Brain microvascular endothelial cell (primary cell): Measurements from ENCODE around the gene GPR37.

Experiments
- DNase-seq: peaks from one replicate; pipeline ENCODE4 v3.0.0-alpha.2; 2020
- H3K27ac ChIP-seq: fragments of 250-450 bp; sonication (Bioruptor Pico); 2 replicates; pipeline ENCODE4 v1.5.1; 2020; ENCODE audit warnings: mild to moderate bottlenecking, moderate library complexity
- H3K27me3 ChIP-seq: fragments of 250-450 bp; sonication (Bioruptor Pico); replicated peaks from 2 replicates; pipeline ENCODE4 v1.5.1; 2020; ENCODE audit warnings: mild to moderate bottlenecking
- H3K36me3 ChIP-seq: fragments of 250-450 bp; sonication (Bioruptor Pico); replicated peaks from 2 replicates; pipeline ENCODE4 v1.5.1; 2020; ENCODE audit warnings: mild to moderate bottlenecking
- H3K4me3 ChIP-seq: 2 replicates; pipeline ENCODE4 v1.5.1; 2011; ENCODE audit warnings: low read depth, mild to moderate bottlenecking, control low read depth, low read length, moderate library complexity
- CTCF ChIP-seq: IDR thresholded peaks from 2 replicates; pipeline ENCODE4 v1.5.1; 2011; ENCODE audit warnings: low read depth, mild to moderate bottlenecking, moderate library complexity, low read length, control low read depth, inconsistent platforms; ENCODE audit errors: missing control alignments
- in situ Hi-C: cut with HindIII; loops from 2 replicates; pipeline ENCODE4 v1.10.0; 2017; ENCODE audit warnings: low sequenced_read_pairs, low pct_ligation_motif_present

The GPR37 gene

GRCh38 chr7:124747072-124747471 is 18.5 kb downstream of the GPR37 start:
- no peak for TF ChIP-seq CTCF
- no peak overlapping the region for H3K4me3 ChIP-seq
- in situ Hi-C loops: no loop called here
- DNase-seq: no peak
- H3K27ac ChIP-seq: no peak overlapping the region
- no peaks in the 10 kb centered on the region for H3K27me3 ChIP-seq
- no peaks in the 10 kb centered on the region for H3K36me3 ChIP-seq

- no peak for DNase-seq
- in situ Hi-C loops: no loop called here
- H3K27me3 ChIP-seq: no peaks in the 10 kb centered on the region
- TF ChIP-seq CTCF: no peak
- H3K36me3 ChIP-seq: no peaks in the 10 kb centered on the region
- no peak overlapping the region for H3K4me3 ChIP-seq
- H3K27ac ChIP-seq: no peak overlapping the region
Measured at GRCh38 chr7:124738639-124739038, 27.0 kb downstream of the GPR37 start.

GRCh38 chr7:124737760-124738300 is 27.8 kb downstream of the GPR37 start:
- in situ Hi-C loops: no loop called here
- Histone ChIP-seq H3K27ac (no peak overlapping the region), H3K4me3 (no peak overlapping the region), H3K36me3 (no peaks in the 10 kb centered on the region), H3K27me3 (no peaks in the 10 kb centered on the region)
- no peak for TF ChIP-seq CTCF
- no peak for DNase-seq

GRCh38 chr7:124728610-124729009 is 37.0 kb downstream of the GPR37 start:
- TF ChIP-seq CTCF: no peak
- in situ Hi-C loops: no loop called here

GRCh38 chr7:124724507-124725192 is 40.9 kb downstream of the GPR37 start:
- H3K27me3 ChIP-seq: no peaks in the 10 kb centered on the region
- no peaks in the 10 kb centered on the region for H3K36me3 ChIP-seq
- no peak for TF ChIP-seq CTCF
- H3K27ac ChIP-seq: no peak overlapping the region
- in situ Hi-C loops: no loop called here
- no peak for DNase-seq
- no peak overlapping the region for H3K4me3 ChIP-seq

More at GRCh38 chr7:124728610-124729009, 37.0 kb downstream of the GPR37 start:
- H3K36me3 ChIP-seq: no peaks in the 10 kb centered on the region
- no peak overlapping the region for H3K4me3 ChIP-seq
- H3K27me3 ChIP-seq: no peaks in the 10 kb centered on the region
- H3K27ac ChIP-seq: no peak overlapping the region
- no peak for DNase-seq

- Histone ChIP-seq H3K4me3 (no peak overlapping the region), H3K27me3 (no peaks in the 10 kb centered on the region), H3K36me3 (no peaks in the 10 kb centered on the region), H3K27ac (no peak overlapping the region)
- DNase-seq: no peak
- in situ Hi-C loops: no loop called here
- TF ChIP-seq CTCF: no peak
Measured at GRCh38 chr7:124724079-124724478, 41.5 kb downstream of the GPR37 start.
